Measurements from ENCODE around the gene RSPH9. TPM values are rescaled to one million over a fixed set of nuclear protein-coding genes. Genes with fewer than 3 reads are reported as not detected.

Gene RSPH9
- total RNA-seq, 1 experiment from 2014 or later = not detected

- Histone ChIP-seq H4K20me1 (ENCODE audit: low read length) (no peaks in the 10 kb centered on the region), H3K79me2 (ENCODE audit: low read length) (no peaks in the 10 kb centered on the region), H3K4me3 (ENCODE audit: low read length) (no peak overlapping the region), H3K27ac (ENCODE audit: low read length) (peak overlapping the region; percentile 80), H3K9ac (ENCODE audit: low read length) (peak overlapping the region; percentile 6; the same call in 1 of the 2 replicates), H3K9me3 (ENCODE audit: low read length) (no peaks in the 10 kb centered on the region), H3K4me2 (ENCODE audit: low read length) (peak overlapping the region; percentile 35), H3K9me2 (replicated peaks; ENCODE audit: low read length) (no peaks in the 10 kb centered on the region), H3K36me3 (ENCODE audit: low read depth, low read length) (peaks cover 19% of the 10 kb centered on the region), H2AFZ (ENCODE audit: low read length) (no peak overlapping the region), H3K4me1 (ENCODE audit: insufficient read depth, low read length) (peaks cover 42% of the 10 kb centered on the region), H3K27me3 (ENCODE audit: low read length) (no peaks in the 10 kb centered on the region), H3F3A (ENCODE audit: low read length, unreplicated experiment) (no peaks in the 10 kb centered on the region)
- no peak for ATAC-seq
- no TSS peak for BruUV-seq (replicated peaks)
- ChIA-PET POLR2A (ENCODE audit: unreplicated experiment) (no interaction called here), CTCF (interaction anchor here (0.5 to 1.1 kb wide), 3 partner anchors 100 to 103 kb away, joined by 3 to 5 read pairs (median 3); partner anchors contain the start of gene VEGFA)
- intact Hi-C loops (cut with micrococcal nuclease) = loop anchor here (5.0 to 10.0 kb wide), 2 partner anchors 55 to 82 kb away; no protein-coding TSS in a partner anchor
- peak; percentile 77 for DNase-seq
- TF ChIP-seq CTCF (conservative IDR thresholded peaks at IDR 0.05; ENCODE audit: low read depth, low read length) (no peak), EZH2phosphoT487 (IDR thresholded peaks at IDR 0.05; ENCODE audit: borderline replicate concordance, low read length) (no peak), EZH2 (IDR thresholded peaks at IDR 0.05; ENCODE audit: low read length, unreplicated experiment) (no peak)
Observed at GRCh38 chr6:43669922-43670622, 25.2 kb downstream of the RSPH9 start.

- peak overlapping the region; percentile 16; the same call in 1 of the 2 replicates for H3K4me2 ChIP-seq (ENCODE audit: low read length)
- intact Hi-C loops (cut with micrococcal nuclease) = no loop called here
- no peaks in the 10 kb centered on the region for H3K79me2 ChIP-seq (ENCODE audit: low read length)
- no peaks in the 10 kb centered on the region for H3K9me2 ChIP-seq (replicated peaks; ENCODE audit: low read length)
- H3K4me1 ChIP-seq (ENCODE audit: insufficient read depth, low read length) = peaks cover 37% of the 10 kb centered on the region
- H3K27ac ChIP-seq (ENCODE audit: low read length) = peak overlapping the region; percentile 80
- no peaks in the 10 kb centered on the region for H3K27me3 ChIP-seq (ENCODE audit: low read length)
- H3K9me3 ChIP-seq (ENCODE audit: low read length) = no peaks in the 10 kb centered on the region
- peaks cover 23% of the 10 kb centered on the region for H3K36me3 ChIP-seq (ENCODE audit: low read depth, low read length)
- H3K9ac ChIP-seq (ENCODE audit: low read length) = peak overlapping the region; percentile 6; the same call in 1 of the 2 replicates
- H4K20me1 ChIP-seq (ENCODE audit: low read length) = no peaks in the 10 kb centered on the region
- H3F3A ChIP-seq (ENCODE audit: low read length, unreplicated experiment) = no peaks in the 10 kb centered on the region
- H2AFZ ChIP-seq (ENCODE audit: low read length) = no peak overlapping the region
- POLR2A ChIA-PET (ENCODE audit: unreplicated experiment) = no interaction called here
- TF ChIP-seq CTCF (conservative IDR thresholded peaks at IDR 0.05; ENCODE audit: low read depth, low read length) (no peak), EZH2 (IDR thresholded peaks at IDR 0.05; ENCODE audit: low read length, unreplicated experiment) (no peak), EZH2phosphoT487 (IDR thresholded peaks at IDR 0.05; ENCODE audit: borderline replicate concordance, low read length) (no peak)
- BruUV-seq (replicated peaks) = no TSS peak
- no peak for ATAC-seq
- no peak for DNase-seq
- CTCF ChIA-PET = interaction anchor here (0.5 to 1.0 kb wide), 2 partner anchors 100 to 102 kb away, joined by 3 to 5 read pairs; partner anchors contain the start of gene VEGFA
- no peak overlapping the region for H3K4me3 ChIP-seq (ENCODE audit: low read length)
Observed at GRCh38 chr6:43670623-43670986, 25.8 kb downstream of the RSPH9 start.

Data from PC-3 (cell line).